Mammary microvascular endothelial cell (primary cell): Measurements from ENCODE around the gene HOXC6. TPM values are rescaled to one million over a fixed set of nuclear protein-coding genes. Genes with fewer than 3 reads are reported as not detected.

Experiments
- total RNA-seq: library from RNA; depleted of rRNA; stranded (reverse); fragments of >200 nt; gene quantifications from 2 replicates; pipeline ENCODE4 v1.2.3, GENCODE V29; 2015

Gene HOXC6
- not detected in 2 replicates for total RNA-seq

DNA sequence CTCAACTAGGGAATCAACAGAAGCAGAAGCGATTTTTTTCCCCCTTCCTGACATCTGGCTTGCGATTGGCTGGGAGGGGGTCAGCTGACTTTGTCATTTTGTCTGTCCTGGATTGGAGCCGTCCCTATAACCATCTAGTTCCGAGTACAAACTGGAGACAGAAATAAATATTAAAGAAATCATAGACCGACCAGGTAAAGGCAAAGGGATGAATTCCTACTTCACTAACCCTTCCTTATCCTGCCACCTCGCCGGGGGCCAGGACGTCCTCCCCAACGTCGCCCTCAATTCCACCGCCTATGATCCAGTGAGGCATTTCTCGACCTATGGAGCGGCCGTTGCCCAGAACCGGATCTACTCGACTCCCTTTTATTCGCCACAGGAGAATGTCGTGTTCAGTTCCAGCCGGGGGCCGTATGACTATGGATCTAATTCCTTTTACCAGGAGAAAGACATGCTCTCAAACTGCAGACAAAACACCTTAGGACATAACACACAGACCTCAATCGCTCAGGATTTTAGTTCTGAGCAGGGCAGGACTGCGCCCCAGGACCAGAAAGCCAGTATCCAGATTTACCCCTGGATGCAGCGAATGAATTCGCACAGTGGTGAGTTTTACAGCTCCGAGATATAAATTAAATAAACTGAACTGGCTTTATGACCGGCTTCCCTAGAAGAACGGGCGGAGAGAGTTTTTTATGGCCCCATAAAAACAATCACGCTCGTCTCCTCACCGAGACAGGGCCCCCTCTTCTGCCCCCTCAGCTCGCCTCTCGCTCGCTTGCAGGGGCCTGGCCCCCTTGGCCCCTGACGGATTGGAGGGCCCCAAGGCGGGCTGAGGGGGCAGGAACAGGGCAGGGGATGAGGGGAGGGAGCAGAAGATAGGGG, at the start of gene HOXC6:
Gene HOXC6 (plus strand): TSS at position 127 of the 888 bp plus-strand sequence. CDS start 82 bp downstream, at position 209.

DNA sequence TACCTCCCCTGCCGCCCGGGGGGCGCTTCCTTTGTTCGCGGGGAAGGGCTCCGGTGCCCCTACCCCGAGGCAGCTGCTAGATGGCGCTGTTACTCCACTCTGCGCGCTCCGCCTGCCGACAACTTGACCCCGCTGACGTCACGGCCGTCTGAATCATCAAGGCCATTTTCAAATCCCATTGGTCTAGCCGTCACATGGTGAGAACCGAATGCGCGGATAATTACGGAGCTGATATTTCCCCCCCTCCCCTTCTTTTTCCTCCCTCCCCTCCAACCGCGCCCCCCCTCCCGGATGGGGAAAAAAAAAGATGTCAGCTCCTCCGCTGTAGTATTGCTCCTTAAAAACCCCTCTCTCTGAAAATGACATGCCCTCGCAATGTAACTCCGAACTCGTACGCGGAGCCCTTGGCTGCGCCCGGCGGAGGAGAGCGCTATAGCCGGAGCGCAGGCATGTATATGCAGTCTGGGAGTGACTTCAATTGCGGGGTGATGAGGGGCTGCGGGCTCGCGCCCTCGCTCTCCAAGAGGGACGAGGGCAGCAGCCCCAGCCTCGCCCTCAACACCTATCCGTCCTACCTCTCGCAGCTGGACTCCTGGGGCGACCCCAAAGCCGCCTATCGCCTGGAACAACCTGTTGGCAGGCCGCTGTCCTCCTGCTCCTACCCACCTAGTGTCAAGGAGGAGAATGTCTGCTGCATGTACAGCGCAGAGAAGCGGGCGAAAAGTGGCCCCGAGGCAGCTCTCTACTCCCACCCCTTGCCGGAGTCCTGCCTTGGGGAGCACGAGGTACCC, 43.1 kb upstream of the HOXC6 start, which contains the start of gene HOXC10:
Gene HOXC10 (plus strand): TSS at position 246 of the 791 bp plus-strand sequence. CDS start 114 bp downstream, at position 360.

DNA sequence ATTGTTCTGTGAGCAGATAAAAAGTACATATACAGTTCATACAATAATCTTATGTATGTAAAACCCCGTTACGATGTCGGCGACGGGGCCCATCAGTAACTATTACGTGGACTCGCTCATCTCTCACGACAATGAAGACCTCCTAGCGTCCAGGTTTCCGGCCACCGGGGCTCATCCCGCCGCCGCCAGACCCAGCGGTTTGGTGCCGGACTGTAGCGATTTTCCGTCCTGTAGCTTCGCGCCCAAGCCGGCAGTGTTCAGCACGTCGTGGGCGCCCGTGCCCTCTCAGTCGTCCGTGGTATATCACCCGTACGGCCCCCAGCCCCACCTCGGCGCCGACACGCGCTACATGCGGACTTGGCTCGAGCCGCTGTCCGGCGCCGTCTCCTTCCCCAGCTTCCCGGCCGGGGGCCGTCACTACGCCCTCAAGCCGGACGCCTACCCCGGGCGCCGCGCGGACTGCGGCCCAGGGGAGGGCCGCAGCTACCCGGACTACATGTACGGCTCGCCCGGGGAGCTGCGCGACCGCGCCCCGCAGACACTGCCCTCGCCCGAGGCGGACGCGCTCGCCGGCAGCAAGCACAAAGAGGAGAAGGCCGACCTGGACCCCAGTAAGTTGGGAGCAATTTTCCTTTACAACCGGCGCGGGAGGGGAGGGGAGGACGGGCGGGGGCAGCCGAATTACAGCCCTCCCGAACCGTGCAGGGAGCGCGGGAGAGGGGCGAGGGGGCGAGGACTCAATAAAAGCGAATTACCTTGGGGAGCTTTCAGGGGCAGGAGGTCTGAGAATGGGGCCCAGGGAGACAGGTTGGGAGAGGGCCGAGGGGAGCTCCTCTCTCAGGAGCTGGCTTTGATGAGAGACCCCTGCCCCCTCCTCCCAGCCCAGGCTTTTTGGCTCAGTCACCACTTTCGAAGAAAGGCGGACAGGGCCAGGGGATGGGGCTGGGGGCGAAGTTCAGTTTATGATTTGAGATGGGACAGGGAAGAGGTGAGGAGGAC, 27.8 kb upstream of the HOXC6 start, which contains the start of gene HOXC9:
Gene HOXC9 (plus strand): TSS at position 46 of the 999 bp plus-strand sequence. CDS start 28 bp downstream, at position 74.

DNA sequence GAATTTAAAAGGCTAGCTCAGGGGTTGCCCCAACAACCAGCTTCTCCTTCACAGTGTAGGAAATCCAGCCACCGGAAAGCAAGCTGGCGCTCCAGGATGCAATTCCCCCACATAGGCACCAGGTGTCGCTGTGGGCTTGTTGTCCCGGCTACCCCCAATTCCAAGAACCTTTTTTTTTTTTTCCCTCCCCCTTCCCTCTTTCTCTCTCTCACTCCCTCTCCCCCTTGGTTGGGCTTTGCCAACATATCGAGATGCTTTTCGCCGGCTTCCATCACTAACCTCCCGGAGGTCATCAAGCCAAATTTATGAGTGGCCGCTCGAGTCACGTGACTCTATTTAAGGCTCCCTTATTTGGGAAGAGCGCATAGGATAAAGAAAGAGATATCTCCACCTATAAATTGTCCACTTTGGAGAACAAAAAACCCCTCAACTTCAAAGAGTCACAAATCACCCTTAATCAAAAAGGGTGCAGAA, 4.4 kb downstream of the HOXC6 start, which contains the start of gene HOXC5:
Gene HOXC5 (plus strand): TSS at position 424 of the 474 bp plus-strand sequence. CDS start 73 bp downstream, outside the sequence.

DNA sequence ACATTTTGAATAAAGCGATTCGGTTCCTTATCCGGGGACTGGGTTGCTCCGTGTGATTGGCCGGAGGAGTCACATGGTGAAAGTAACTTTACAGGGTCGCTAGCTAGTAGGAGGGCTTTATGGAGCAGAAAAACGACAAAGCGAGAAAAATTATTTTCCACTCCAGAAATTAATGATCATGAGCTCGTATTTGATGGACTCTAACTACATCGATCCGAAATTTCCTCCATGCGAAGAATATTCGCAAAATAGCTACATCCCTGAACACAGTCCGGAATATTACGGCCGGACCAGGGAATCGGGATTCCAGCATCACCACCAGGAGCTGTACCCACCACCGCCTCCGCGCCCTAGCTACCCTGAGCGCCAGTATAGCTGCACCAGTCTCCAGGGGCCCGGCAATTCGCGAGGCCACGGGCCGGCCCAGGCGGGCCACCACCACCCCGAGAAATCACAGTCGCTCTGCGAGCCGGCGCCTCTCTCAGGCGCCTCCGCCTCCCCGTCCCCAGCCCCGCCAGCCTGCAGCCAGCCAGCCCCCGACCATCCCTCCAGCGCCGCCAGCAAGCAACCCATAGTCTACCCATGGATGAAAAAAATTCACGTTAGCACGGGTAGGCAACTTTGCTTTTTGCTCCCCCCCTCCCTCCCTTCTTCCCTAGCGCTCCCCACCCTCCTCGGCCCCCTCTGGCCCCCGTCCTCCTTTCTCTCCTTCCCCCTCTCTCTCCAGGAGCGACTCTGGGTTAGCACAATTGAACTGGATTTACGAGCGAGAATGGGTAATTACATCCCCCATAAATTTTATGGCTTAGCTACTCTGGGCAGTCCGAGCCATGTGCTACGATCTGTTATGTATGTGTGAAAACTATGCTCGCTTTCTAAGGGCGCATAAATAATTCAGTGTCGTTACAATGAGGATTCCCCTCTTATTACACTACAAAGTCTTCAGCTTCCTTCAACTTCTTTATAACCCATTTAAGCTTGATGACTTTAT, 25.8 kb downstream of the HOXC6 start, which contains the start of gene HOXC4:
Gene HOXC4 (plus strand): TSS at position 85 of the 991 bp plus-strand sequence. CDS start 88 bp downstream, at position 173.

Other genes with a start within 250 kb of the HOXC6 start
- not detected in 2 replicates for gene HOXC13, start 89.6 kb upstream of the HOXC6 start, total RNA-seq
- gene HOXC12, start 73.5 kb upstream of the HOXC6 start, total RNA-seq, result not detected in 2 replicates
- gene HOXC11, start 55.3 kb upstream of the HOXC6 start, total RNA-seq, result not detected in 2 replicates
- gene HOTAIR, start 53.5 kb upstream of the HOXC6 start, total RNA-seq, result not detected in 2 replicates
- not detected in 2 replicates for gene HOXC10, start 43.3 kb upstream of the HOXC6 start, total RNA-seq
- gene HOXC9, start 28.3 kb upstream of the HOXC6 start, total RNA-seq, result not detected in 2 replicates
- not detected in 2 replicates for gene HOXC8, start 19.5 kb upstream of the HOXC6 start, total RNA-seq
- gene HOXC5, start 4.6 kb downstream of the HOXC6 start, total RNA-seq, result not detected in 2 replicates
- gene HOXC4, start 25.4 kb downstream of the HOXC6 start, total RNA-seq, result not detected in 2 replicates
- gene SMUG1, start 160.5 kb downstream of the HOXC6 start, total RNA-seq, result 28.0 and 42.6 TPM in 2 replicates